ENCODE data around the gene CEBPZ.
"Not testable (repeated sequence)": the region's sequence is repeated elsewhere in the genome, so short reads cannot be mapped to it uniquely, and the experiment has no call there.

Gene CEBPZ

GRCh38 chr2:37211939-37212338, 19.5 kb downstream of the CEBPZ start:
- DNase-seq, result no peak

GRCh38 chr2:37211212-37211611, 20.2 kb downstream of the CEBPZ start:
- no peak for DNase-seq

- not testable (repeated sequence) for DNase-seq
Measured at GRCh38 chr2:37206760-37207159, 24.6 kb downstream of the CEBPZ start.

- no peak for DNase-seq
Measured at GRCh38 chr2:37205689-37206341, 25.6 kb downstream of the CEBPZ start.

- not testable (repeated sequence) for DNase-seq
Measured at GRCh38 chr2:37205071-37205661, 26.2 kb downstream of the CEBPZ start.

- DNase-seq, result no peak
Measured at GRCh38 chr2:37203708-37204107, 27.7 kb downstream of the CEBPZ start.

- DNase-seq, result no peak
Measured at GRCh38 chr2:37201766-37202165, 29.6 kb downstream of the CEBPZ start.

- DNase-seq, result no peak
Measured at GRCh38 chr2:37201208-37201607, 30.2 kb downstream of the CEBPZ start.

- DNase-seq, result no peak
Measured at GRCh38 chr2:37198681-37199065, 32.7 kb downstream of the CEBPZ start.

- peak; percentile 90 for DNase-seq
Measured at GRCh38 chr2:37196320-37197195, 34.8 kb downstream of the CEBPZ start, which contains the start of gene CEBPZOS. CEBPZOS (plus strand) TSS chr2:37196496; CDS start chr2:37199705, 3,209 bp downstream.

- DNase-seq, result not testable (repeated sequence)
Measured at GRCh38 chr2:37195862-37196319, 35.5 kb downstream of the CEBPZ start.

- no peak for DNase-seq
Measured at GRCh38 chr2:37192551-37192950, 38.8 kb downstream of the CEBPZ start.

GRCh38 chr2:37191747-37192146, 39.6 kb downstream of the CEBPZ start:
- DNase-seq, result no peak

GRCh38 chr2:37191253-37191652, 40.1 kb downstream of the CEBPZ start:
- no peak for DNase-seq

GRCh38 chr2:37190290-37190689, 41.1 kb downstream of the CEBPZ start:
- no peak for DNase-seq

- no peak for DNase-seq
Measured at GRCh38 chr2:37189452-37190153, 41.8 kb downstream of the CEBPZ start.

- no peak for DNase-seq
Measured at GRCh38 chr2:37188570-37188969, 42.8 kb downstream of the CEBPZ start, which contains the start of gene SULT6B1. SULT6B1 (minus strand) TSS chr2:37188670; CDS start chr2:37188640, 30 bp downstream.

- no peak for DNase-seq
Measured at GRCh38 chr2:37181726-37182684, 49.4 kb downstream of the CEBPZ start.

- no peak for DNase-seq
Measured at GRCh38 chr2:37180640-37181039, 50.8 kb downstream of the CEBPZ start.

GRCh38 chr2:37180006-37180639, 51.3 kb downstream of the CEBPZ start:
- no peak for DNase-seq

- no peak for DNase-seq
Measured at GRCh38 chr2:37173741-37174140, 57.7 kb downstream of the CEBPZ start.
